Osteocyte (in vitro differentiated cells): Measurements from ENCODE around the gene FGFR1OP2. TPM values are rescaled to one million over a fixed set of nuclear protein-coding genes. Genes with fewer than 3 reads are reported as not detected.

Source experiments
- DNase-seq: peaks from one replicate; pipeline ENCODE4 v3.0.0; 2021; ENCODE audit warnings: mixed read lengths; ENCODE audit not compliant: unreplicated experiment; ENCODE audit errors: extremely low spot score
- H3K27ac Mint-ChIP-seq: one replicate; pipeline ENCODE4 v1.8.0; 2021; ENCODE audit warnings: mild to moderate bottlenecking, mixed read lengths; ENCODE audit not compliant: unreplicated experiment
- H3K27me3 Mint-ChIP-seq: one replicate; pipeline ENCODE4 v1.8.0; 2021; ENCODE audit warnings: mixed read lengths; ENCODE audit not compliant: unreplicated experiment
- H3K36me3 Mint-ChIP-seq: one replicate; pipeline ENCODE4 v1.8.0; 2021; ENCODE audit warnings: mixed read lengths; ENCODE audit not compliant: unreplicated experiment
- H3K4me1 Mint-ChIP-seq: one replicate; pipeline ENCODE4 v1.8.0; 2021; ENCODE audit warnings: mixed read lengths; ENCODE audit not compliant: unreplicated experiment
- H3K4me3 Mint-ChIP-seq: one replicate; pipeline ENCODE4 v1.8.0; 2021; ENCODE audit warnings: mild to moderate bottlenecking, moderate library complexity, mixed read lengths; ENCODE audit not compliant: unreplicated experiment
- H3K9me3 Mint-ChIP-seq: one replicate; pipeline ENCODE4 v1.8.0; 2021; ENCODE audit warnings: mixed read lengths; ENCODE audit not compliant: unreplicated experiment
- total RNA-seq: library from RNA; stranded (reverse); gene quantifications from 2 replicates; pipeline ENCODE4 v1.2.1, GENCODE V29; 2021
- TF ChIP-seq, protein P1 (sequence below): fragments of 200-600 bp; sonication (generic); IDR thresholded peaks from 2 replicates; pipeline ENCODE4 v1.5.0; 2021; ENCODE audit warnings: antibody characterized with exemption, mild to moderate bottlenecking, moderate library complexity

Gene FGFR1OP2
- total RNA-seq, 1 donor from 2014 or later = 44.4 TPM

DNA sequence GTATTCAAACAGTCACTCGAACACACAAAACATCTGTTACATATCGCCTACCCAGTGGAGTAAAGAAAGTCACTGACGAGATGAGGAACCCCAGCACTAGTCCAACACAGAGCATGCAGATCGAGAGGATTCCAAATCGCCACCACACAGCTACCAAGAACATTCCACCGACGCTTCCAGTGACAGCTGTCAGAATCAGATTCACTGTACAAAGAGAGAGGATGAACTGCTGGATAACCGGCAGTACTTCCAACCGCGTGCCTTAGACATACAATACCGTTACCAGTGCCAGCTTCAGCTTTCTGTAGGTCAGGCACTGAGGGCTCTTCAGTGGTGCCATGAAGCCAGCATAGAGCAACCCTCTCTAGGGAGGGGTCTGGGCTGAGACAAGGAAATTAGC, 41.5 kb downstream of the FGFR1OP2 start:
- no peak for DNase-seq
- Mint-ChIP-seq H3K4me1 (no peaks in the 10 kb centered on the region), H3K4me3 (no peak overlapping the region), H3K27ac (no peak overlapping the region), H3K27me3 (no peaks in the 10 kb centered on the region), H3K36me3 (peaks cover 35% of the 10 kb centered on the region), H3K9me3 (no peaks in the 10 kb centered on the region)
- TF ChIP-seq, protein P1, sequence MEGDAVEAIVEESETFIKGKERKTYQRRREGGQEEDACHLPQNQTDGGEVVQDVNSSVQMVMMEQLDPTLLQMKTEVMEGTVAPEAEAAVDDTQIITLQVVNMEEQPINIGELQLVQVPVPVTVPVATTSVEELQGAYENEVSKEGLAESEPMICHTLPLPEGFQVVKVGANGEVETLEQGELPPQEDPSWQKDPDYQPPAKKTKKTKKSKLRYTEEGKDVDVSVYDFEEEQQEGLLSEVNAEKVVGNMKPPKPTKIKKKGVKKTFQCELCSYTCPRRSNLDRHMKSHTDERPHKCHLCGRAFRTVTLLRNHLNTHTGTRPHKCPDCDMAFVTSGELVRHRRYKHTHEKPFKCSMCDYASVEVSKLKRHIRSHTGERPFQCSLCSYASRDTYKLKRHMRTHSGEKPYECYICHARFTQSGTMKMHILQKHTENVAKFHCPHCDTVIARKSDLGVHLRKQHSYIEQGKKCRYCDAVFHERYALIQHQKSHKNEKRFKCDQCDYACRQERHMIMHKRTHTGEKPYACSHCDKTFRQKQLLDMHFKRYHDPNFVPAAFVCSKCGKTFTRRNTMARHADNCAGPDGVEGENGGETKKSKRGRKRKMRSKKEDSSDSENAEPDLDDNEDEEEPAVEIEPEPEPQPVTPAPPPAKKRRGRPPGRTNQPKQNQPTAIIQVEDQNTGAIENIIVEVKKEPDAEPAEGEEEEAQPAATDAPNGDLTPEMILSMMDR = no peak

DNA sequence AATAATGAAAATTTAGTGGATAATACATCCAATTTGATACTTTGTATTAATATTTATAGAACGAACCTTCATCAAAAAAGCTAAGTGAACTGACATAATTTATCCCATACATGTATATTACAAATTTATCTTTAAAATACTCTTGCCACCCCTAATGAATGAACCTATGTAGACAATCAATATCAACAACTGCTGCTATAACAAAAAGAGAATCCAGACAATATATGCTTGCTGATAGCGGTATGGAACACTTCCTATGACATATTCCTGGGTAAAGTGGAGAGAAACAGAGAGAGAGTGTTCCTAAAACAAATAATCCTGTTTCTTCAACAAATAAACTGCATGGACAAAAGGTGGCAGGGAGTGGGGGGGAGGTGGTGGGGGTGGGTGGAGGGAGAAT, 44.6 kb downstream of the FGFR1OP2 start:
- Mint-ChIP-seq H3K27ac (no peak overlapping the region), H3K4me3 (no peak overlapping the region), H3K9me3 (peaks cover 7% of the 10 kb centered on the region), H3K27me3 (no peaks in the 10 kb centered on the region), H3K4me1 (no peaks in the 10 kb centered on the region), H3K36me3 (peaks cover 40% of the 10 kb centered on the region)
- TF ChIP-seq, protein P1 = no peak
- no peak for DNase-seq

DNA sequence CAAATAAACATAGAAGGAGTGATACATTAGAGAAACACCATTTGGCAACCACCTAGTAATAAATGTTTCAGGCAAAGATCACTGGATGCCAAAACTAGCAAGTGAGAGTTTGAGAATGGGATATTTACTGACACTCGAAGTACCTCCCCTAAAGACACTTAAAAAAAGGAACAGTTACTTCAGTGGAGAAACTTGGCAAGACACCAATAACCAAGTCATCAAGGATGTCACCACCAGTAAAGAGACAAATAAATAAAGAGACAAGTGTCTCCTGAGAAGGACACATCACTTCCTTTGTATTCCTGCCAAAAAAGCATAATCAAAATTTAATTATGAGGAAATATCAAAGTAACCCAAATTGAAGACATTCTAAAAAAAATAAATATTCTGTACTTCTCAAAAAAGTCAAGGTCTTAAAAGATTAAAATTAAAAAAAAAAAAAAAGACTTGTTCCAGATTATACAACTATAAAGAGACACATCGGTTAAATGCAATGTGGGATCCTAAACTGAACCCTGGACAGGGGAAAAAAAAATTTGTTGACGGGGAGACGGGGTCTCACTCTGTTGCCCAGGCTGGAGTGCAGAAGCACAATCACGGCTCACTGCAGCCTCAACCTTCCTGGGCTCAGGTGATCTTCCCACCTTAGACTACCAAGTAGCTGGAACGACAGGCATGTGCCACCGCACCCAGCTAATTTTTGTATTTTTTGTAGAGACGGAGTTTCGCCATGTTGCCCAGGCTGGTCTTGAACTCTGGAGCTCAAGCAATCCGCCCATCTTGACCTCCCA, 49.6 kb downstream of the FGFR1OP2 start:
- Mint-ChIP-seq H3K4me3 (no peak overlapping the region), H3K4me1 (no peaks in the 10 kb centered on the region), H3K36me3 (peaks cover 34% of the 10 kb centered on the region), H3K9me3 (peaks cover 7% of the 10 kb centered on the region), H3K27ac (no peak overlapping the region), H3K27me3 (no peaks in the 10 kb centered on the region)
- DNase-seq = no peak
- TF ChIP-seq, protein P1 = no peak

DNA sequence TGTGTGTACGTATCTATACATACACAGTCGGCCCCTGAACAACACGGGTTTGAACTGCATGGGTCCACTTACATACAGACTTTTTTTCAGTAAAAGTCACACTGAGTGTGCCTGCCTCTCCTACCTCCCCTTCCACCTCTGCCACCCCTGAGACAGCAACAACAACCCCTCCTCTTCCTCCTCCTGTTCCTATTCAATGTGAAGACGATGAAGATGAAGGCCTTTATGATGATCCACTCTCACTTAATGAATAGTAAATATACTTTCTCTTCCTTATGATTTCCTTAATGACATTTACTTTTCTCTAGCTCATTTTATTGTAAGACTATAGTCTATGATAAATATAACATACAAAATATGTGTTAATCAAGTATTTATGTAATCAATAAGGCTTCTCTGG, 50.4 kb downstream of the FGFR1OP2 start:
- Mint-ChIP-seq H3K27me3 (no peaks in the 10 kb centered on the region), H3K27ac (no peak overlapping the region), H3K36me3 (peaks cover 33% of the 10 kb centered on the region), H3K9me3 (peaks cover 7% of the 10 kb centered on the region), H3K4me1 (no peaks in the 10 kb centered on the region), H3K4me3 (no peak overlapping the region)
- TF ChIP-seq, protein P1 = no peak
- no peak for DNase-seq

DNA sequence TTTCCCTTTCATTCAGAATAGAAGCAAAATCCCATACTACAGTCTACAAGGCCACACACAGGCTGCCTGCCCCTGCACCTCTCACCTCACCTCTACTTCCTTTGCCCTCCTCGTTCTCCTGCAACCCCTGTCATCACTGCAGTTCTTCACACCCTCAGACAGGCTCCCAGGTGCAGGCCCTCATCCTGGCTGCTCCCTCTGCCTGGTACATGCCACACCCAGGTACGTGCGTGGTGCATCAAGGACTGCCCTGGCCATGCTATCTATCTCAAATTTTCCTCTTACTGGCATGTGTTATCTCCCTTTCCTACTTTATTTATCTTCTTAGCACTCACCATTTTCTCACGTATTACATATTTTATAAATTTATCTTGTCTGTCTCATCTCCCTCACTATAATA, 51.6 kb downstream of the FGFR1OP2 start:
- H3K4me3 Mint-ChIP-seq = no peak overlapping the region
- H3K4me1 Mint-ChIP-seq = no peaks in the 10 kb centered on the region
- H3K27ac Mint-ChIP-seq = no peak overlapping the region
- peaks cover 7% of the 10 kb centered on the region for H3K9me3 Mint-ChIP-seq
- no peak for DNase-seq
- no peaks in the 10 kb centered on the region for H3K27me3 Mint-ChIP-seq
- TF ChIP-seq, protein P1 = no peak
- peaks cover 36% of the 10 kb centered on the region for H3K36me3 Mint-ChIP-seq
